AG04450 (cell line): ENCODE data around the gene CETN1. TPM values are rescaled to one million over a fixed set of nuclear protein-coding genes. Genes with fewer than 3 reads are reported as not detected.
A peak's percentile ranks its signal among the peaks of the same experiment; 100 is the strongest.

ENCODE experiments used
- CTCF ChIA-PET: fragments of 300-600, 350-600 bp; formaldehyde crosslinking; extraction: SDS; loops from one replicate; lab custom pipeline; 2022; ENCODE audit warnings: antibody characterized with exemption, inconsistent platforms; lab: Charles Lee
- POLR2A ChIA-PET: fragments of 350-600 bp; formaldehyde crosslinking; extraction: SDS; loops from one replicate; lab custom pipeline; 2021; ENCODE audit warnings: antibody characterized with exemption, inconsistent platforms; lab: Yijun Ruan, JAX
- DNase-seq: peaks from one replicate; pipeline ENCODE4 v3.0.0-alpha.2; 2011; ENCODE audit warnings: low read depth, low spot score
- H3K27ac ChIP-seq: one replicate; pipeline ENCODE4 v1.5.1; 2012; ENCODE audit warnings: low read depth, low read length, control low read depth
- H3K27me3 ChIP-seq: one replicate; pipeline ENCODE4 v1.6.0; 2012; ENCODE audit warnings: low read length; ENCODE audit not compliant: control insufficient read depth, insufficient read depth
- H3K4me3 ChIP-seq: 2 replicates; pipeline ENCODE4 v1.5.1; 2011; ENCODE audit warnings: mild to moderate bottlenecking, low read depth, low read length, control low read depth
- H3K9me3 ChIP-seq: 2 replicates; pipeline ENCODE4 v1.5.1; 2012; ENCODE audit warnings: low read length; ENCODE audit not compliant: control insufficient read depth, insufficient read depth
- CTCF ChIP-seq: IDR thresholded peaks from 2 replicates; pipeline ENCODE4 v1.5.1; 2011; ENCODE audit warnings: low read depth, low read length, control low read depth, inconsistent platforms
- polyA plus RNA-seq: library from polyadenylated mRNA; depleted of rRNA; stranded (reverse); fragments of >200 nt; gene quantifications from 2 replicates; pipeline ENCODE4 v1.2.3, GENCODE V29; 2011

Gene CETN1
- polyA plus RNA-seq, 1 experiment, result not detected

DNA sequence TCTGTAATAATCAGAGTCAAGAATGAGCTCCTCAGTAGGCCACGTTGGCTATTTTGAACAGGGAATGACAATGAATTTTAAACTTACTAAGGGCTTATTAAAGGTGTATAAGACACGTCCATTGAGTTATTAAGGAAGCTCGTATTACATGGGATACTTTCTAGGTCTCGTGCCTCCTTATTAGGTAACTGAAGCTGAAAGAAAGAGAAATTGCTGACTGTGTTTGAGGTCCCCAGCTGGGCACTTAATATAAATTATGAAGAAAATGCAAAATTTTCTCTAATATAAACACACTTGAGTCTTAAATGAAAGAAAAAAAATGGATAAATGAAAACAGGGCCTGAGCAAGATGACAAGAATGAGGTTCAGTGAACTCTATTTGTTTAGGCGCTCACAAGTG is 38.4 kb downstream of the CETN1 start:
- ChIA-PET CTCF (interaction anchor here (0.5 to 7.2 kb wide), 5 partner anchors 7 to 332 kb away, joined by 4 to 50 read pairs (median 12); no protein-coding TSS in a partner anchor), POLR2A (no interaction called here)
- Histone ChIP-seq H3K27ac (no peak overlapping the region), H3K27me3 (peaks cover 31% of the 10 kb centered on the region), H3K4me3 (no peak overlapping the region), H3K9me3 (no peaks in the 10 kb centered on the region)
- TF ChIP-seq CTCF, result no peak
- DNase-seq, result no peak

DNA sequence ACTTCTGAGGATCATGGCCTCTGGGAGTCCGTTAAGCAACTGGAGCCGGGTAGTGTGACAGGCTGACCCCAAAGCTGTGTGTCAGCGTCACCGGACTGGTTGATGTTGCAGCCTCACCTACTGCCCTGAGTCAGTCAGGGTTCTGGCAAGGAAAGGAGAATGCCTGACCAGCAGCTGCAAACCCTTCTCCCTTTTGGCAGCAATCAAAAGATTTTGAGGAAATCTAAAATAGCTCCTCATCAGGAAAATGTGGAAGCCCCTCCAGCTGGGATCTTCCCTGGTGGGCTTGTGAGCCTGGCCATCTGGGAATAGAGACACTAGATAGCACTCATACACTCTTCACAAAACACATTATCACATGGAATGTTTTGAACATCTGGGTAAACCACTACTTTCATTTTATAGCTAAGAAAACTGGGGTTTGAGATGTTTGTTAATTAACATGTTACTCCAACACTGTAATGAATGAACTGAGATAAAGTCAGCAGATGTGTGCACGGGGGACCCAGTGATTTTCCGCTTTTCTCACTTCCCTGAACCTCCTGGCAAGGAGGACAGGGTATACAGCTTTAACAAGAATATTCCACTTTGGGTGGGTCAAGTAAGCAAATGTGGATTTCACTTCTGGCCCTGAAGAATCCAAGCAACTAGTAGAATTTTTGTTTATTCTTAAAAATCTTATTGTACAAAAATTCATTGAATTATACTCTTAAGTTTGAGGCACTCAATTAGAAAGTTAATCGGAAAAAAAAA is 41.3 kb downstream of the CETN1 start:
- TF ChIP-seq CTCF, result no peak

DNA sequence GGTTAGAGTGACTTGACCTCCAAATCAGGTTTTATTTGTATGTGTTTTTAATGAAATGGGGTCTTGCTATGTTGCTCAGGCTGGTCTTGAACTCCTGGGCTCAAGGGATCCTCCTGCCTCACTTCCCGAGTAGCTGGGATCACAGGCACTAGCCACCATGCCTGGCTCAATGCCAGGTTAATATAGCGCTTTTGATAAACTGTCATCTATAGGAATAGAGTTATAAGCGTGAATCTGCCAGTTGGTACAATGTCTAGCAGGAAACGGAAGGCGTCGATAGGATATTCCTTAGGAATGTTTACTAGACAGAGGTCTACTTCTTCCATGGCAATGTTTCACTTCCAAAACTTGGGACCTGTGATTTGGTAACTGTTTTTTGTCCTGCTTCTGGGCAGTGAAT is 42.1 kb downstream of the CETN1 start:
- Histone ChIP-seq H3K27ac (no peak overlapping the region), H3K4me3 (no peak overlapping the region), H3K27me3 (peaks cover 34% of the 10 kb centered on the region), H3K9me3 (no peaks in the 10 kb centered on the region)
- no peak for DNase-seq
- ChIA-PET POLR2A (no interaction called here), CTCF (interaction anchor here (0.6 to 9.8 kb wide), 4 partner anchors 26 to 218 kb away, joined by 3 to 178 read pairs (median 66); no protein-coding TSS in a partner anchor)
- no peak for TF ChIP-seq CTCF

More for the DNA sequence above, 41.3 kb downstream of the CETN1 start:
- peaks cover 34% of the 10 kb centered on the region for H3K27me3 ChIP-seq
- no peak for DNase-seq
- ChIA-PET CTCF (interaction anchor here (0.6 to 9.8 kb wide), 6 partner anchors 109 to 343 kb away, joined by 3 to 129 read pairs (median 8); no protein-coding TSS in a partner anchor), POLR2A (no interaction called here)
- H3K27ac ChIP-seq, result no peak overlapping the region
- H3K4me3 ChIP-seq, result no peak overlapping the region
- H3K9me3 ChIP-seq, result no peaks in the 10 kb centered on the region

DNA sequence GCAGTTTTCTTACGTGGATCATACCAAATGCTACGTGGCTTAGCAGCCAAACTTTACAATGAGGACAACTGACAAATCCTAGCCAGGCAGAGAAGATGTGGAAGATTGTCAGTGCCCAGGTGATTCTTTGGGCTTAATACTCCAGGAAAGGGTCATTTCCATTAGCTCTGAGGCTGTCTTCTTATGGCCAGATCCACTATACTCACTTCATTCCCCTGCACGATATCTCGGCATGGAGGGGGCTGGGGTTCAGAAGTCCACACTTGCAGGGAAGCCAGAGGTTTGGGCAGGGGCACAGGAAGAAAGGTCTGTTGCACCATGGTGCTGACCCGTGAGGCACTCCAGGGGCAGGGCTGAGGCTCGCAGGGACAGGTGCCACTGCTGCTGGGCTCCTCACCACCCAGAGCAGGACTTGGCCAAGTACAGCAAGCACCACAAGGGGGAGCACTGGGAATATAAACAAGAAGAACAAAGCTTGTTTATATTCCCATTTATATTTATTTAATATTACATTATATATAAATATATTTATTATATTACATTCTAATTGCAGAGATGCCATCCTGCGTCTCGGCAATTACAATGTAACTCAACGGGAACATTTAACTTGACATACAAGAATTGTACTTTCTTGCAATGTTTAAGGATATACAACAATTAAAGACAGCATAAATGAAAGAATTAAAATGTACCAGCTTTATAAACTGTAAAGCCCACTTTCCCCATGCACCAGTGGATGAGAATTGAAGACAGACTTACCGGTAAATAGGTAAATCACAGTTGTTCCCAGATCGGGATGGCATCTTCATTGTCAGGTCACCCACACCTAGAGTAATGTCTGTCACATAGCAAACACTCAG is 43.8 kb downstream of the CETN1 start:
- peaks cover 32% of the 10 kb centered on the region for H3K27me3 ChIP-seq
- ChIA-PET POLR2A (interaction anchor here (0.6 kb wide), 1 partner anchor 15 kb away, joined by 5 read pairs; no protein-coding TSS in a partner anchor), CTCF (interaction anchor here (0.5 to 9.8 kb wide), 52 partner anchors 9 to 381 kb away, joined by 3 to 178 read pairs (median 3); partner anchors contain the start of gene THOC1)
- peak; percentile 56 for DNase-seq
- peak; percentile 77 for TF ChIP-seq CTCF
- H3K9me3 ChIP-seq, result no peaks in the 10 kb centered on the region
- no peak overlapping the region for H3K27ac ChIP-seq
- no peak overlapping the region for H3K4me3 ChIP-seq
